HCT116 (cell line): Measurements from ENCODE around the gene IRS1. TPM values are rescaled to one million over a fixed set of nuclear protein-coding genes. Genes with fewer than 3 reads are reported as not detected.
A peak's percentile ranks its signal among the peaks of the same experiment; 100 is the strongest.

Source experiments
- ATAC-seq: fragments of 200-7000 bp; cut with Tn5 transposase; 2 replicates; pipeline ENCODE4 v1.9.1; 2020; ENCODE audit warnings: mild to moderate bottlenecking, moderate library complexity
- BruUV-seq: library from RNA; stranded (reverse); fragments of 400-500 nt; replicated peaks from 2 replicates; lab custom pipeline; 2021; lab: Mats Ljungman, UMichigan
- CTCF ChIA-PET: fragments of 300-600 bp; sonication (Branson Sonifier 250); formaldehyde crosslinking; loops from one replicate; lab custom pipeline; 2021; ENCODE audit warnings: antibody characterized with exemption; lab: Charles Lee
- POLR2A ChIA-PET: fragments of 300-600, 350-600 bp; sonication (Branson Sonifier 250); formaldehyde crosslinking; loops from one replicate; lab custom pipeline; 2021; ENCODE audit warnings: antibody characterized with exemption; lab: Charles Lee
- RAD21 ChIA-PET, 2 experiments: fragments of 300-600 bp; sonication (Branson Sonifier 250); formaldehyde crosslinking; loops; one replicate each; lab custom pipeline; 2023; ENCODE audit warnings: low total read pairs in 2 of 2; ENCODE audit not compliant: uncharacterized antibody in 2 of 2, unreplicated experiment in 2 of 2, low non-redundant PET in 1 of 2; lab: Charles Lee
- DNase-seq: peaks from one replicate; pipeline ENCODE4 v3.0.0-alpha.2; 2010; ENCODE audit warnings: low read depth, low spot score
- H2AFZ ChIP-seq: fragments of 200-600 bp; shearing (Covaris generic), sonication (generic); 2 replicates; pipeline ENCODE4 v1.6.1; 2017; ENCODE audit warnings: low read depth, mixed run types, mixed read lengths, antibody characterized with exemption, low read length; ENCODE audit not compliant: poor library complexity, severe bottlenecking
- H3K27ac ChIP-seq: 2 replicates; pipeline ENCODE4 v1.5.1; 2012; ENCODE audit warnings: low read depth, low read length
- H3K27me3 ChIP-seq: fragments of 200-600 bp; sonication (generic); 2 replicates; pipeline ENCODE4 v1.6.1; 2016; ENCODE audit warnings: mixed run types, low read length, mixed read lengths; ENCODE audit not compliant: insufficient read depth
- H3K36me3 ChIP-seq, 2 experiments: fragments of 200-500 bp in 1 of 2; fragments of 200-600 bp in 1 of 2; sonication (Bioruptor generic) in 1 of 2; sonication (generic) in 1 of 2; 2 replicates each; pipeline versions ENCODE4 v1.5.1 to v1.6.1; 2014 to 2016; ENCODE audit warnings: low read length in 2 of 2, inconsistent platforms in 1 of 2, mixed read lengths in 1 of 2, mixed run types in 1 of 2; ENCODE audit not compliant: insufficient read depth in 2 of 2, control insufficient read depth in 1 of 2
- H3K4me1 ChIP-seq, 2 experiments: fragments of 200-600 bp in 1 of 2; sonication (generic) in 1 of 2; 2 replicates each; pipeline versions ENCODE4 v1.5.1 to v1.6.1; 2012 to 2017; ENCODE audit warnings: low read length in 2 of 2, inconsistent platforms in 1 of 2, mild to moderate bottlenecking in 1 of 2, mixed read lengths in 1 of 2, mixed run types in 1 of 2, moderate library complexity in 1 of 2; ENCODE audit not compliant: insufficient read depth in 2 of 2, control insufficient read depth in 1 of 2
- H3K4me2 ChIP-seq: fragments of 200-600 bp; sonication (generic); 2 replicates; pipeline ENCODE4 v1.6.1; 2017; ENCODE audit warnings: mixed run types, low read length, mixed read lengths
- H3K4me3 ChIP-seq, 2 experiments: fragments of 200-600 bp in 1 of 2; sonication (generic) in 1 of 2; replicated peaks in 1 of 2; 2 replicates each; pipeline ENCODE4 v1.5.1; 2011 to 2016; ENCODE audit warnings: low read length in 2 of 2, control low read depth in 1 of 2, low read depth in 1 of 2, mild to moderate bottlenecking in 1 of 2, mixed read lengths in 1 of 2, mixed run types in 1 of 2
- H3K79me2 ChIP-seq: fragments of 200-600 bp; sonication (generic); 2 replicates; pipeline ENCODE4 v1.6.1; 2017; ENCODE audit warnings: mild to moderate bottlenecking, mixed run types, low read length, moderate library complexity, mixed read lengths; ENCODE audit not compliant: insufficient read depth
- H3K9ac ChIP-seq: fragments of 200-600 bp; sonication (generic); 2 replicates; pipeline ENCODE4 v1.6.1; 2016; ENCODE audit warnings: low read length, mixed read lengths
- H3K9me2 ChIP-seq: fragments of 200-600 bp; sonication (generic), shearing (Covaris generic); 2 replicates; pipeline ENCODE4 v1.6.1; 2017; ENCODE audit warnings: mixed run types, mild to moderate bottlenecking, moderate library complexity; ENCODE audit not compliant: insufficient read depth
- H3K9me3 ChIP-seq, 2 experiments: fragments of 200-500 bp in 1 of 2; fragments of 200-600 bp in 1 of 2; sonication (Bioruptor generic) in 1 of 2; sonication (generic) in 1 of 2; 2 replicates each; pipeline ENCODE4 v1.6.1; 2014 to 2017; ENCODE audit warnings: low read length in 2 of 2, mixed read lengths in 2 of 2, inconsistent platforms in 1 of 2, low read depth in 1 of 2, mild to moderate bottlenecking in 1 of 2, mixed run types in 1 of 2, moderate library complexity in 1 of 2; ENCODE audit not compliant: control insufficient read depth in 1 of 2, insufficient read depth in 1 of 2
- H4K20me1 ChIP-seq: fragments of 200-600 bp; sonication (generic), shearing (Covaris generic); 2 replicates; pipeline ENCODE4 v1.6.1; 2017; ENCODE audit warnings: mixed run types, mild to moderate bottlenecking, moderate library complexity; ENCODE audit not compliant: insufficient read depth
- EGR1 ChIP-seq: IDR thresholded peaks from 2 replicates; pipeline ENCODE4 v1.6.1; 2012; ENCODE audit warnings: low read depth
- ELF1 ChIP-seq: IDR thresholded peaks from 2 replicates; pipeline ENCODE4 v1.6.1; 2012; ENCODE audit warnings: low read depth, borderline replicate concordance
- JUND ChIP-seq: IDR thresholded peaks from 2 replicates; pipeline ENCODE4 v1.6.1; 2012
- SIN3A ChIP-seq: IDR thresholded peaks from 2 replicates; pipeline ENCODE4 v1.6.1; 2012; ENCODE audit warnings: low read depth
- SP1 ChIP-seq: IDR thresholded peaks from 2 replicates; pipeline ENCODE4 v1.6.1; 2012; ENCODE audit warnings: low read depth
- SRF ChIP-seq: IDR thresholded peaks from 2 replicates; pipeline ENCODE4 v1.6.1; 2012; ENCODE audit warnings: low read depth
- TCF7L2 ChIP-seq: IDR thresholded peaks from 2 replicates; pipeline ENCODE4 v1.7.0; 2011; ENCODE audit warnings: borderline replicate concordance, inconsistent platforms; ENCODE audit not compliant: insufficient read depth, insufficient read length; ENCODE audit errors: extremely low read depth
- YY1 ChIP-seq: IDR thresholded peaks from 2 replicates; pipeline ENCODE4 v1.6.1; 2011; ENCODE audit warnings: low read length, low read depth, moderate library complexity, mild to moderate bottlenecking; ENCODE audit not compliant: insufficient replicate concordance; ENCODE audit errors: extremely low read depth
- ZBTB33 ChIP-seq: IDR thresholded peaks from 2 replicates; pipeline ENCODE4 v1.6.1; 2011; ENCODE audit warnings: mild to moderate bottlenecking, low read length, moderate library complexity; ENCODE audit not compliant: insufficient replicate concordance; ENCODE audit errors: extremely low read depth
- ZFX ChIP-seq: fragments of 450-650 bp; IDR thresholded peaks from 2 replicates; pipeline ENCODE4 v1.6.1; 2017
- intact Hi-C: fragments of 100-400 bp; cut with micrococcal nuclease; formaldehyde crosslinking; loops from 2 replicates; pipeline ENCODE4 v1.10.0; 2022
- total RNA-seq: library from RNA; stranded (reverse); gene quantifications from one replicate; pipeline ENCODE4 v1.2.1, GENCODE V29; 2021; ENCODE audit not compliant: unreplicated experiment

The IRS1 gene
- total RNA-seq, 1 experiment from 2014 or later, result 88.8 TPM

- peaks cover 17 to 32% of the 10 kb centered on the region in 2 experiments; a peak in 3 of 4 replicates for H3K4me1 ChIP-seq
- H3K36me3 ChIP-seq, result peaks cover 0 to 6% of the 10 kb centered on the region in 2 experiments; a peak in 1 of 4 replicates
- intact Hi-C loops, result no loop called here
- H3K9ac ChIP-seq, result no peak overlapping the region
- ChIA-PET RAD21 (no interaction called here), CTCF (no interaction called here)
- peaks cover 0 to 3% of the 10 kb centered on the region in 2 experiments; a peak in 1 of 4 replicates for H3K9me3 ChIP-seq
- peak overlapping the region; percentile 87; the same call in 1 of the 2 replicates for H3K27ac ChIP-seq
- peaks cover 49% of the 10 kb centered on the region for H3K79me2 ChIP-seq
- no TSS peak for BruUV-seq
- no peak overlapping the region for H3K4me3 ChIP-seq
- no peak overlapping the region for H2AFZ ChIP-seq
- TF ChIP-seq EGR1 (no peak), TCF7L2 (no peak), ZBTB33 (no peak), SIN3A (no peak), JUND (no peak), SRF (no peak), YY1 (no peak), ELF1 (no peak), SP1 (no peak), ZFX (no peak)
- TF ChIP-seq, all 23 proteins: peak for 0
- POLR2A ChIA-PET, result no interaction called here
- peak overlapping the region; percentile 82 for H3K4me2 ChIP-seq
- H4K20me1 ChIP-seq, result no peaks in the 10 kb centered on the region
- DNase-seq (no peak), ATAC-seq (no peak)
- H3K27me3 ChIP-seq, result no peaks in the 10 kb centered on the region
- H3K9me2 ChIP-seq, result no peaks in the 10 kb centered on the region
Observed at GRCh38 chr2:226837787-226838603, 38.4 kb upstream of the IRS1 start.
